Neural crest cell (in vitro differentiated cells): ENCODE results near the gene RAB34. TPM values are rescaled to one million over a fixed set of nuclear protein-coding genes. Genes with fewer than 3 reads are reported as not detected.

Experiments
- DNase-seq: peaks from one replicate; pipeline ENCODE4 v3.0.0; 2021; ENCODE audit warnings: low read depth, mixed read lengths, low spot score
- H3K27ac Mint-ChIP-seq: one replicate; pipeline ENCODE4 v1.8.0; 2021; ENCODE audit warnings: mild to moderate bottlenecking, mixed read lengths; ENCODE audit not compliant: unreplicated experiment
- H3K27me3 Mint-ChIP-seq: 2 replicates; pipeline ENCODE4 v1.8.0; 2021; ENCODE audit warnings: low read depth, mild to moderate bottlenecking, mixed read lengths
- H3K36me3 Mint-ChIP-seq: 2 replicates; pipeline ENCODE4 v1.8.0; 2021; ENCODE audit warnings: low read depth, mild to moderate bottlenecking, mixed read lengths
- H3K4me1 Mint-ChIP-seq: 2 replicates; pipeline ENCODE4 v1.8.0; 2021; ENCODE audit warnings: mixed read lengths
- H3K4me3 Mint-ChIP-seq: one replicate; pipeline ENCODE4 v1.8.0; 2021; ENCODE audit warnings: mild to moderate bottlenecking, mixed read lengths
- H3K9me3 Mint-ChIP-seq: 2 replicates; pipeline ENCODE4 v1.8.0; 2021; ENCODE audit warnings: mixed read lengths
- total RNA-seq: library from RNA; stranded (reverse); gene quantifications from 2 replicates; pipeline ENCODE4 v1.2.1, GENCODE V29; 2021
- TF ChIP-seq, protein P1 (sequence below): fragments of 200-600 bp; sonication (generic); conservative IDR thresholded peaks from 2 replicates; pipeline ENCODE4 v1.5.0; 2021; ENCODE audit warnings: antibody characterized with exemption, mild to moderate bottlenecking

RAB34 gene
- total RNA-seq, 1 donor from 2014 or later: 87.4 TPM

DNA sequence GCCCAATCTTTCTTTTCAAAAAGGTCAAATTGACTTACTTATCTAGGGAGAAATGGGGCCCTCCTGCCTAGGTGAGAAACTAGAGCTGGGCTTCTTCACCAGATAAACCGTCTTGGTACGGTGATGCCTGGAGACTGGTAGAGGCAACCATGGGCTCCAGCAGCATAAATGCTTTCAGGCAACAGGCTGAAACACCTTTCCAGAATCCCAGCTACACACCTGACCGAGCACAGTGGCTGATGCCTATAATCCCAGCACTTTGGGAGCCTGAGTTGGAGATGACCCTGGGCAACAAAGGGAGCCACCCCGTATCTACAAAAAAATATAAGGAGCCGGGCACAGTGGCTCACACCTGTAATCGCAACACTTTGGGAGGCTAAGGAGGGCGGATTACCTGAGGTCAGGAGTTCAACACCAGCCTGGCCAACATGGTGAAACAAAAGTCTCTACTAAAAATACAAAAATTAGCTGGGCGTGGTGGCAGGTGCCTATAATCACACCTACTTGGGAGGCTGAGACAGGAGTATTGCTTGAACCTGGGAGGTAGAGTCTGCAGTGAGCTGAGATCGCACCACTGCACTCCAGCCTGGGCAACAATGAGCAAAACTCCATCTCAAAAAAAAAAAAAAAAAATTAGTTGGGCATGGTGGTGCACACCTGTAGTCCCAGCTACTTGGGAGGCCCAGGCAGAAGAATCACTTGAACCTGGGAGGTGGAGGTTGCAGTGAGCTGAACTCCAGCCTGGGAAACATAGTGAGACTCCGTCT lies 34.1 kb upstream of the RAB34 start:
- Mint-ChIP-seq H3K9me3 (no peaks in the 10 kb centered on the region), H3K4me3 (peak overlapping the region; percentile 79), H3K4me1 (peaks cover 23% of the 10 kb centered on the region), H3K27me3 (peaks cover 5% of the 10 kb centered on the region), H3K36me3 (peaks cover 16% of the 10 kb centered on the region), H3K27ac (no peak overlapping the region)
- TF ChIP-seq, protein P1, sequence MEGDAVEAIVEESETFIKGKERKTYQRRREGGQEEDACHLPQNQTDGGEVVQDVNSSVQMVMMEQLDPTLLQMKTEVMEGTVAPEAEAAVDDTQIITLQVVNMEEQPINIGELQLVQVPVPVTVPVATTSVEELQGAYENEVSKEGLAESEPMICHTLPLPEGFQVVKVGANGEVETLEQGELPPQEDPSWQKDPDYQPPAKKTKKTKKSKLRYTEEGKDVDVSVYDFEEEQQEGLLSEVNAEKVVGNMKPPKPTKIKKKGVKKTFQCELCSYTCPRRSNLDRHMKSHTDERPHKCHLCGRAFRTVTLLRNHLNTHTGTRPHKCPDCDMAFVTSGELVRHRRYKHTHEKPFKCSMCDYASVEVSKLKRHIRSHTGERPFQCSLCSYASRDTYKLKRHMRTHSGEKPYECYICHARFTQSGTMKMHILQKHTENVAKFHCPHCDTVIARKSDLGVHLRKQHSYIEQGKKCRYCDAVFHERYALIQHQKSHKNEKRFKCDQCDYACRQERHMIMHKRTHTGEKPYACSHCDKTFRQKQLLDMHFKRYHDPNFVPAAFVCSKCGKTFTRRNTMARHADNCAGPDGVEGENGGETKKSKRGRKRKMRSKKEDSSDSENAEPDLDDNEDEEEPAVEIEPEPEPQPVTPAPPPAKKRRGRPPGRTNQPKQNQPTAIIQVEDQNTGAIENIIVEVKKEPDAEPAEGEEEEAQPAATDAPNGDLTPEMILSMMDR: no peak
- no peak for DNase-seq

DNA sequence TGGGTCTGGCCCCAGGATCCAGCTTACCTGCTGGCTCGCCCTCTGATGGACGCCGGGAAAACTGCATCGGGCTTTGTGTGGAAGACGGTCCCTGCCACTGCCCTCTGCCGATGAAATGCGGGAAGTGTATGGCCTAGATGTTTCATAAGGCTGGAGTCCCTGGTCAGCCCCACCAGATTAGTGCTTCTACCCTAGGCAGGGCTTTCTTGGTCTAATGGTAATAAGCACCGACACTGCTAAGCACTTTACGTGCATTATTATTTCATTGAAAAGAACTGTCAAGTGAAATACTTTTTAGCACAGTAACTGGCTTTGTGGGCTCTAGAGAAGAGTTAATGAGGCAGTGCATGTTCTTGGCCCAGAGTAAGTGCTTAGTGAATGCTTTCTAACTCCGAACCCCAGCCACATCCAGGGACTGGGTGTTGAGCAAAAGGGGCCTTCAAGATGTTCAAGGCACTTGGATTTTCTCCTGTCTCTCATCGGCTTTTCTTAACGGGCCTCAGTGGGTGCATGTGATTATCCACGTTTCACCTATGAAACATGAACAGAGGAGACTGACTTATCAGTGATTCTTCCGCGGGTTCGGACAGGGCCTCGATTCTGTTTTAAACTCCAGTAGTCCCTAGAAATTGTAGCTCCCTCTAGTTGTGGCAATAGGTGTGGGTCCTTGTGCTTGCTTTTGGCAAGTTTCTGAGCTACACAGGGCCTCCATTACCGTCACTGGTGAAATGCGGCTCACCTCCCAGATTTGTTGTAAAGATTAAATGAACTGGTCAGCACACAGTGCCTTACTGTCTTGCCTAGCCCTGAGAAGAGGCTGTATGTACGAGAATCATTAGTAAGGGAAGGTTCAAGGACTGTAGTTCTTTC lies 32.7 kb upstream of the RAB34 start:
- Mint-ChIP-seq H3K27ac (peak overlapping the region; percentile 57), H3K27me3 (peaks cover 5% of the 10 kb centered on the region), H3K36me3 (peaks cover 16% of the 10 kb centered on the region), H3K4me1 (peaks cover 36% of the 10 kb centered on the region), H3K9me3 (no peaks in the 10 kb centered on the region), H3K4me3 (peak overlapping the region; percentile 87)
- peak; percentile 94 for DNase-seq
- TF ChIP-seq, protein P1: peak; percentile 99

DNA sequence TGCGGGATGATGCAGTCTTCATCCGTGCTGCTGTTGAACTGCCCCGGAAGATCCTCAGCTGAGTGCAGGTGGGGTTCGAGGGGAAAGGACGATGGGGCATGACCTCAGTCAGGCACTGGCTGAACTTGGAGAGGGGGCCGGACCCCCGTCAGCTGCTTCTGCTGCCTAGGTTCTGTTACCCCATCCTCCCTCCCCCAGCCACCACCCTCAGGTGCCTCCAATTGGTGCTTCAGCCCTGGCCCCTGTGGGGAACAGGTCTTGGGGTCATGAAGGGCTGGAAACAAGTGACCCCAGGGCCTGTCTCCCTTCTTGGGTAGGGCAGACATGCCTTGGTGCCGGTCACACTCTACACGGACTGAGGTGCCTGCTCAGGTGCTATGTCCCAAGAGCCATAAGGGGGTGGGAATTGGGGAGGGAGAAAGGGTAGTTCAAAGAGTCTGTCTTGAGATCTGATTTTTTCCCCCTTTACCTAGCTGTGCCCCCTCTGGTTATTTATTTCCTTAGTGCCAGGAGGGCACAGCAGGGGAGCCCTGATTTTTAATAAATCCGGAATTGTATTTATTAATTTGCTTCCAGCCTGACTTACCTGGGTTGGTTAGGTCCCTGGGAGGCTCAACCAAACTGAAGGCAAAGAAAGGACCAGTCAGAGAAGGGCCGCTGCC lies 32.0 kb upstream of the RAB34 start:
- Mint-ChIP-seq H3K27ac (no peak overlapping the region), H3K4me1 (peaks cover 40% of the 10 kb centered on the region)

DNA sequence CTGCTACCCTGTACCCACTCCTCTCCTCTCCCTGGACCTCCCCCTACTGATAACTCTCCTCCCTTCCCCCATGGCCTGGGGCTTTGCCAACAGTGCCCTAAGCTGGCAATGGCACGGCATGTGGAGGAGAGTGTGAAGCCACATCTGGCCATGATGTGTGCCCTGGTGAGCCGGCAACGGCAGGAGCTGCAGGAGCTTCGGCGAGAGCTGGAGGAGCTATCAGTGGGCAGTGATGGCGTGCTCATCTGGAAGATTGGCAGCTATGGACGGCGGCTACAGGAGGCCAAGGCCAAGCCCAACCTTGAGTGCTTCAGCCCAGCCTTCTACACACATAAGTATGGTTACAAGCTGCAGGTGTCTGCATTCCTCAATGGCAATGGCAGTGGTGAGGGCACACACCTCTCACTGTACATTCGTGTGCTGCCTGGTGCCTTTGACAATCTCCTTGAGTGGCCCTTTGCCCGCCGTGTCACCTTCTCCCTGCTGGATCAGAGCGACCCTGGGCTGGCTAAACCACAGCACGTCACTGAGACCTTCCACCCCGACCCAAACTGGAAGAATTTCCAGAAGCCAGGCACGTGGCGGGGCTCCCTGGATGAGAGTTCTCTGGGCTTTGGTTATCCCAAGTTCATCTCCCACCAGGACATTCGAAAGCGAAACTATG lies 31.3 kb upstream of the RAB34 start:
- peaks cover 16% of the 10 kb centered on the region for H3K36me3 Mint-ChIP-seq
- peaks cover 9% of the 10 kb centered on the region for H3K27me3 Mint-ChIP-seq
- no peaks in the 10 kb centered on the region for H3K9me3 Mint-ChIP-seq
- no peak for DNase-seq
- TF ChIP-seq, protein P1: no peak
- peaks cover 40% of the 10 kb centered on the region for H3K4me1 Mint-ChIP-seq
- peak overlapping the region; percentile 67 for H3K4me3 Mint-ChIP-seq
- no peak overlapping the region for H3K27ac Mint-ChIP-seq

More for the DNA sequence above, 32.0 kb upstream of the RAB34 start:
- no peak for DNase-seq
- Mint-ChIP-seq H3K27me3 (peaks cover 9% of the 10 kb centered on the region), H3K9me3 (no peaks in the 10 kb centered on the region), H3K4me3 (peak overlapping the region; percentile 87), H3K36me3 (peaks cover 16% of the 10 kb centered on the region)
- TF ChIP-seq, protein P1: no peak
